ENCODE data around the gene PTPRN.
"Not testable (repeated sequence)": the region's sequence is repeated elsewhere in the genome, so short reads cannot be mapped to it uniquely, and the experiment has no call there.

Gene PTPRN

GRCh38 chr2:219334076-219334475, 24.9 kb upstream of the PTPRN start:
- no peak overlapping the region for H3K27ac ChIP-seq (ENCODE audit: low read depth, low read length)
- no peak overlapping the region for H3K4me3 ChIP-seq (ENCODE audit: low read depth, low read length)
- H3K79me2 ChIP-seq (ENCODE audit: control insufficient read depth, insufficient read depth, low read length, unreplicated experiment): no peaks in the 10 kb centered on the region
- H2AFZ ChIP-seq (ENCODE audit: low read length, unreplicated experiment): no peak overlapping the region
- no peaks in the 10 kb centered on the region for H3K4me1 ChIP-seq (ENCODE audit: control insufficient read depth, insufficient read depth, low read length, unreplicated experiment)
- H3K36me3 ChIP-seq (ENCODE audit: insufficient read depth, low read length): no peaks in the 10 kb centered on the region
- peaks cover 95% of the 10 kb centered on the region for H3K27me3 ChIP-seq (ENCODE audit: insufficient read depth, low read length)

GRCh38 chr2:219332542-219332941, 23.3 kb upstream of the PTPRN start, which contains the start of gene RESP18:
Gene RESP18 (minus strand): TSS chr2:219332744.
- Histone ChIP-seq H3K27me3 (ENCODE audit: insufficient read depth, low read length) (peaks cover 99% of the 10 kb centered on the region), H3K27ac (ENCODE audit: low read depth, low read length) (no peak within 1 kb of the TSS), H3K4me1 (ENCODE audit: control insufficient read depth, insufficient read depth, low read length, unreplicated experiment) (no peaks in the 10 kb centered on the region), H3K36me3 (ENCODE audit: insufficient read depth, low read length) (no peaks in the 10 kb centered on the region), H2AFZ (ENCODE audit: low read length, unreplicated experiment) (no peak within 1 kb of the TSS), H3K4me3 (ENCODE audit: low read depth, low read length) (no peak within 1 kb of the TSS), H3K79me2 (ENCODE audit: control insufficient read depth, insufficient read depth, low read length, unreplicated experiment) (no peaks in the 10 kb centered on the region)

DNA sequence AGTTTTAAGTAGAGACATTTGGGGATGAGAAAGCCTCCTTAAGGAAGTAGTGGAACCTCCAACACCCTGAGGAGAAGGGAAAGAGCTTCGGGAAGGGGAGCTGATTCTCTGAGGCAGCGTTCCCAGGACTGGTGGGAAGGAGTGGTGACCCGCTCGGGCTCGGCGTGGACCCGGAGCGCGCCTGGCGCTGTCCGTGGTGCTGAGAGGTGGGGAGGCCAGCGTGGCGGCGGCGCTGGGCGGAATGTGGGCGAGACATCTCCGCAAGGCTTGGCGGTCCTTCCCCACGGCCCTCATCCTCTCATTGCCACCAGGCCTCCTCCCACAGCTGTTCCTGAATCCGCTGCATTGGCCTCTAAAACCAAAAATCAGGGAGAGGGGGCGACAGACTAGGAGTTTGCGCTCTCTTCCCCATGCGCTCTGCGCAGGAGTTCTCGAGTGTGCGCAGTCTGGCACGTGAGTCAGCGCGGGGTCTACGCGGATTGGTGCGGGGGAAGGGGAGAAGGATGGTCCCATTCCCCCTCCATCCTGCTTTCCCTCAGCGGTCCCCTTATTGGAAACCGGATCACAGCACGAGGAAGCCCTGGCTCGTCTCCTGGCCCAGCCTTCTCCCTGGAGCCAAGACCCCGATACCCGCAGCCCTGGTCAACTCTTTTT, 22.5 kb upstream of the PTPRN start:
- Histone ChIP-seq H3K4me1 (ENCODE audit: control insufficient read depth, insufficient read depth, low read length, unreplicated experiment) (no peaks in the 10 kb centered on the region), H3K79me2 (ENCODE audit: control insufficient read depth, insufficient read depth, low read length, unreplicated experiment) (no peaks in the 10 kb centered on the region), H2AFZ (ENCODE audit: low read length, unreplicated experiment) (no peak overlapping the region), H3K4me3 (ENCODE audit: low read depth, low read length) (no peak overlapping the region), H3K36me3 (ENCODE audit: insufficient read depth, low read length) (no peaks in the 10 kb centered on the region), H3K27ac (ENCODE audit: low read depth, low read length) (no peak overlapping the region), H3K27me3 (ENCODE audit: insufficient read depth, low read length) (peaks cover 99% of the 10 kb centered on the region)

DNA sequence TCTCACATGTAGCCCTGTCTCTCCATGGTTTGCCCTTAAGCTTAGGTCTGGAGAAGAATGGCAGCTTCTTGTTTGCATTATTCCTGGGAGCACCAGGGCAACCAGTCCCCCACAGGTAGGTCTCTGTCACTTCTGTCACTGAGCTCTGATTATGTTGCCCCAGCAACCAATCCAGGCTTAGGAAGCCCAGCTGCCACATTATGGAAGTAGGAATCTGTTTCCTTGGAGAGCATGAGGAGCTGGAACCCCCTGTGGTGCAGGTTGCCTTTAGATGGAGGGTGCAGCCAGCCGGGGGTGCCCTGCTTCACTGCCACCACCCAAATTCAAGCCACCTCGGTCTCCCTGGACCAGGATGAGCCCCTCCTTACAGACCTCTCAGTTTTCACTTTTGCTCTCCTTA, 18.5 kb upstream of the PTPRN start:
- Histone ChIP-seq H2AFZ (ENCODE audit: low read length, unreplicated experiment) (no peak overlapping the region), H3K27me3 (ENCODE audit: insufficient read depth, low read length) (peaks cover 97% of the 10 kb centered on the region), H3K36me3 (ENCODE audit: insufficient read depth, low read length) (no peaks in the 10 kb centered on the region), H3K4me1 (ENCODE audit: control insufficient read depth, insufficient read depth, low read length, unreplicated experiment) (no peaks in the 10 kb centered on the region), H3K4me3 (ENCODE audit: low read depth, low read length) (no peak overlapping the region), H3K27ac (ENCODE audit: low read depth, low read length) (no peak overlapping the region), H3K79me2 (ENCODE audit: control insufficient read depth, insufficient read depth, low read length, unreplicated experiment) (no peaks in the 10 kb centered on the region)

- Histone ChIP-seq H3K79me2 (ENCODE audit: control insufficient read depth, insufficient read depth, low read length, unreplicated experiment) (no peaks in the 10 kb centered on the region), H3K27me3 (ENCODE audit: insufficient read depth, low read length) (peaks cover 93% of the 10 kb centered on the region), H3K4me3 (ENCODE audit: low read depth, low read length) (no peak overlapping the region), H3K4me1 (ENCODE audit: control insufficient read depth, insufficient read depth, low read length, unreplicated experiment) (no peaks in the 10 kb centered on the region), H3K27ac (ENCODE audit: low read depth, low read length) (no peak overlapping the region), H2AFZ (ENCODE audit: low read length, unreplicated experiment) (no peak overlapping the region), H3K36me3 (ENCODE audit: insufficient read depth, low read length) (no peaks in the 10 kb centered on the region)
Observed at GRCh38 chr2:219325657-219326315, 16.6 kb upstream of the PTPRN start.

GRCh38 chr2:219325136-219325535, 15.9 kb upstream of the PTPRN start:
- H3K4me1 ChIP-seq (ENCODE audit: control insufficient read depth, insufficient read depth, low read length, unreplicated experiment): no peaks in the 10 kb centered on the region
- H3K27me3 ChIP-seq (ENCODE audit: insufficient read depth, low read length): peaks cover 86% of the 10 kb centered on the region
- no peak overlapping the region for H2AFZ ChIP-seq (ENCODE audit: low read length, unreplicated experiment)
- H3K79me2 ChIP-seq (ENCODE audit: control insufficient read depth, insufficient read depth, low read length, unreplicated experiment): no peaks in the 10 kb centered on the region
- H3K4me3 ChIP-seq (ENCODE audit: low read depth, low read length): no peak overlapping the region
- no peaks in the 10 kb centered on the region for H3K36me3 ChIP-seq (ENCODE audit: insufficient read depth, low read length)
- no peak overlapping the region for H3K27ac ChIP-seq (ENCODE audit: low read depth, low read length)

GRCh38 chr2:219323434-219323833, 14.2 kb upstream of the PTPRN start:
- Histone ChIP-seq H3K27ac (ENCODE audit: low read depth, low read length) (no peak overlapping the region), H3K36me3 (ENCODE audit: insufficient read depth, low read length) (no peaks in the 10 kb centered on the region), H3K27me3 (ENCODE audit: insufficient read depth, low read length) (peaks cover 74% of the 10 kb centered on the region), H3K4me1 (ENCODE audit: control insufficient read depth, insufficient read depth, low read length, unreplicated experiment) (no peaks in the 10 kb centered on the region), H3K79me2 (ENCODE audit: control insufficient read depth, insufficient read depth, low read length, unreplicated experiment) (no peaks in the 10 kb centered on the region), H2AFZ (ENCODE audit: low read length, unreplicated experiment) (no peak overlapping the region), H3K4me3 (ENCODE audit: low read depth, low read length) (no peak overlapping the region)

DNA sequence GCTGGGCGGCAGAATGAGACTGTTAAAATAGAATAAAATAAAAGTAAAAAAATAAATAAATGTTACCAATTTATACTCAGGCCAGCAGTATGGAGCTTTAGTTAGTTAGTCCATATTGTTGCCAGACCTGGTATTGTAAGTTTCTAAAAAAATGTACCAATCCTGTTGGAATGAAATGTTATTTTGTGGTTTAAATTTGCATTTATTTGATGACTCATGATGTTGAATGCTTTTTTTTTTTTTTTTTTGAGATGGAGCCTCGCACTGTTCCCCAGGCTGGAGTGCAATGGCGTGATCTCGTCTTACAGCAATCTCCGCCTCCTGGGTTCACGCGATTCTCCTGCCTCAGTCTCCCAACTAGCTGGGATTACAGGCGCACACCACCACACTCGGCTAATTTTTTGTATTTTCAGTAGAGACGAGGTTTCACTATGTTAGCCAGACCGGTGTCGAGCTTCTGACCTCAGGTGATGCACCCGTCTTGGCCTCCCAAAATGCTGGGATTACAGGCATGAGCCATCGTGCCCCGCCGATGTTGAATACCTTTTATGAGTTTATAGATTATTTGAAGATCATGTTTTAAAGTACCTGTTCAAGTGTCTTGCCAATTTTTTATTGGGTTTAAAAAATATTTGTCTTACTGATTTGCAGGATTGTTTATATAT, 5.7 kb upstream of the PTPRN start:
- Histone ChIP-seq H3K36me3 (ENCODE audit: insufficient read depth, low read length) (no peaks in the 10 kb centered on the region), H3K4me1 (ENCODE audit: control insufficient read depth, insufficient read depth, low read length, unreplicated experiment) (no peaks in the 10 kb centered on the region), H2AFZ (ENCODE audit: low read length, unreplicated experiment) (no peak overlapping the region), H3K27ac (ENCODE audit: low read depth, low read length) (no peak overlapping the region), H3K79me2 (ENCODE audit: control insufficient read depth, insufficient read depth, low read length, unreplicated experiment) (no peaks in the 10 kb centered on the region), H3K4me3 (ENCODE audit: low read depth, low read length) (no peak overlapping the region), H3K27me3 (ENCODE audit: insufficient read depth, low read length) (peaks cover 15% of the 10 kb centered on the region)

DNA sequence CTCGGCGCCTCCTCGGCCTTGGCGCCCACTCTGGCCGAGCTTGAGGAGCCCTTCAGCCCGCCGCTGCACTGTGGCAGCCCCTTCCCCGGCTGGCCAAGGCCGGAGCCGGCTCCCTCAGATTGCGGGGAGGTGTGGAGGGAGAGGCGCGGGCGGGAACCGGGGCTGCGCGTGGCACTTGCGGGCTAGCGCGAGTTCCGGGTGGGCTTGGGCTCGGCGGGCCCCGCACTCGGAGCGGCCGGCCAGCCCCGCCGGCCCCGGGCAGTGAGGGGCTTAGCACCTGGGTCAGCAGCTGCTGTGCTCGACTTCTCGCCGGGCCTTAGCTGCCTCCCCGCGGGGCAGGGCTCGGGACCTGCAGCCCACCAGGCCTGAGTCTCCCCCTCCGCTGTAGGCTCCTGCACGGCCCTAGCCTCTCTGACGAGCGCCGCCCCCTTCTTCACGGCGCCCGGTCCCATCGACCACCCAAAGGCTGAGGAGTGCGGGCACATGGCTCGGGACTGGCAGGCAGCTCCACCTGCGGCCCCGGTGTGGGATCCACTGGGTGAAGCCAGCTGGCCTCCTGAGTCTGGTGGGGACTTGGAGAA, 3.6 kb upstream of the PTPRN start:
- not testable (repeated sequence) for H3K36me3 ChIP-seq (ENCODE audit: insufficient read depth, low read length); H3K27ac ChIP-seq (ENCODE audit: low read depth, low read length); H3K4me3 ChIP-seq (ENCODE audit: low read depth, low read length); H3K4me1 ChIP-seq (ENCODE audit: control insufficient read depth, insufficient read depth, low read length, unreplicated experiment); H2AFZ ChIP-seq (ENCODE audit: low read length, unreplicated experiment); H3K79me2 ChIP-seq (ENCODE audit: control insufficient read depth, insufficient read depth, low read length, unreplicated experiment)
- H3K27me3 ChIP-seq (ENCODE audit: insufficient read depth, low read length): peaks cover 22% of the 10 kb centered on the region

GRCh38 chr2:219308142-219309101, 779 bp downstream of the PTPRN start:
- Histone ChIP-seq H3K36me3 (ENCODE audit: insufficient read depth, low read length) (no peaks in the 10 kb centered on the region), H3K79me2 (ENCODE audit: control insufficient read depth, insufficient read depth, low read length, unreplicated experiment) (no peaks in the 10 kb centered on the region), H3K27ac (ENCODE audit: low read depth, low read length) (peak overlapping the region; percentile 72), H3K4me1 (ENCODE audit: control insufficient read depth, insufficient read depth, low read length, unreplicated experiment) (peaks cover 5% of the 10 kb centered on the region), H2AFZ (ENCODE audit: low read length, unreplicated experiment) (peak overlapping the region; percentile 1), H3K27me3 (ENCODE audit: insufficient read depth, low read length) (peaks cover 33% of the 10 kb centered on the region), H3K4me3 (ENCODE audit: low read depth, low read length) (peak overlapping the region; percentile 77)

All from ACC112 (cell line).